Measurements from ENCODE around the gene NIPAL4.
"Not testable (repeated sequence)": the region's sequence is repeated elsewhere in the genome, so short reads cannot be mapped to it uniquely, and the experiment has no call there.

NIPAL4 gene

GRCh38 chr5:157463621-157464518, 3.9 kb downstream of the NIPAL4 start:
- no peak for DNase-seq (ENCODE audit: low read depth)

DNA sequence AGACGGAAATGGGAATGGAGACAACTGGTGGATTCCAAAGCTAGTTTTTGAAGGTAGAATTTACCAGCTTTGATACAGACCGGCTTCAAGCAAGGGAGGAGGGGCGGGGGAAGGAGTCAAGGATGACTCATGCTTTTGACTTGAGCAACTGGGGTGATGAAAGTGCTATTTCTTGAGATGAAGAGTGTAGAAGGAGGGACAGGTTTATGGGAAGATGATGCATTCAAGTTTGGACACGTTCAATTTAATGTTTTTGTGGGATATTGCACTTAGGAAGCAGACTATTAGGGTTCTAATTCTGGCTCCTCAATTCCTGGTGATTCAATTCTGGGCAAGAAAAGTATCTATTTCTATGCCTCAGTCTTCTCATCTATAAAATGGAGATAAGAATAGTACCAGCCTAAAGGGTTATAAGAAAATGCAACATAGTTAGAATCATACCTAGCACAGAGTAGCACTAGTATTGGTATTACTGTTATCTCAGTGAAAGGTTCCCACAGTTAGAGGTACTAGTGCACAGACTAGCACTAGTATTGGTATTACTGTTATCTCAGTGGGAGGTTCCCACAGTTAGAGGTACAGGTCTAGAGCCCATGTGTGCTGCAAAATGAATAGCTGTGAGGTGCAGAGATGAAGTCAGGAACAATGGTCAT, 4.6 kb downstream of the NIPAL4 start:
- DNase-seq (ENCODE audit: low read depth) = peak; percentile 59

- DNase-seq (ENCODE audit: low read depth) = no peak
These were observed 8.4 kb downstream of the NIPAL4 start for GRCh38 chr5:157468293-157468965.

GRCh38 chr5:157469073-157469472, 9.1 kb downstream of the NIPAL4 start:
- no peak for DNase-seq (ENCODE audit: low read depth)

DNA sequence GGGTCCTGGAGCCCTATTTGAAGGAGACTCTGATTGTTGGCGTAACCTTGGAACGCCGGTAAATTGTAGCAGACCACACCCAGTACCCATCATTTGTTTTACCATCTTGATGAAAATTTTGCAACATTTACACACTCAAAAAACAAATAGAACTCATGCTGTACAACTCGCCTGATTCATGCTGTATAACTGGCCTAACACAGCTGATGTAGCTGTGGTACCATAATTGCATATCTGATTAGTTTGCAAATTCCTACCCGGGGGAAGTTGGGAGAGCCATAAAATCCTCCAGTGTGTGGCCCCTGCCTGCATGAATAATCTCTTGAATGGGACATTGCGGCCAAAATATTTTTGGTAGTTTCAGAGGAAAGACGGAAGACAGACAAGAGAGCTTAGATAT, 9.7 kb downstream of the NIPAL4 start:
- no peak for DNase-seq (ENCODE audit: low read depth)

DNA sequence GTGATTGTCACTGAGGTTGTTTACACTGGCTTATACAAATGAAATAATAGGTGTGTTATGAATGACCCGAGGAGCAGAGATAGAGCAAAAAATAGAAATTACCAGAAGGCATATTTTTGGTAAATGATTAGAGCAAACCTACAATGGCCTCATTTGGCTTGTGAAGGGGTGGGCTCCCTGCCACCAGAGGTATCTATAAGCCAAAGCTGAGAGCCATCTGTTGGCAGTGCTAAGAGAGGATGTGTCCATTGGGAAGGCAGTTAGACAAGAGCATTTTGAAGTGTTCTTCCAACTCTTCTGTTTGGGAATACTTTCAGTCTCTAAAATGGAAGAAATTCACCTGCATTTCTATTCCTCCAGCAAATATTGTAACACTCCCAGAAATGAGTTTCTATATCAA, 10.6 kb downstream of the NIPAL4 start:
- no peak for DNase-seq (ENCODE audit: low read depth)

DNA sequence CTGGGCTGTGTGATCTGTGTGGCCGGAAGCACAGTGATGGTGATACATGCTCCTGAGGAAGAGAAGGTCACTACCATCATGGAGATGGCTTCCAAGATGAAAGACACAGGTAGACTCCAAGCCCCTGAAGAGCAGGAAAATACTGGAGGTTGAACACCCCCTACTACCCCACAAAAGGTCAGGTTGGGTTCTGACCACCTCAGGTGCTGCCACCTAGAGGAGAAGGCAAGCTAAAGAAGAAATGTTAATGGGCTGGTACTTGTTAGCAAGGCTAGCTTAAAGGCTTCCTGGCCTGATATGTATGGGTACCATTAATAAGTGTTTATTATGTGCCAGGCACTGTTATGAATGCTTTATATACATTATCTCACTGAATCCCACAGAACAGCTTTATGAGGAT, 11.7 kb downstream of the NIPAL4 start:
- peak; percentile 16 for DNase-seq (ENCODE audit: low read depth)

DNA sequence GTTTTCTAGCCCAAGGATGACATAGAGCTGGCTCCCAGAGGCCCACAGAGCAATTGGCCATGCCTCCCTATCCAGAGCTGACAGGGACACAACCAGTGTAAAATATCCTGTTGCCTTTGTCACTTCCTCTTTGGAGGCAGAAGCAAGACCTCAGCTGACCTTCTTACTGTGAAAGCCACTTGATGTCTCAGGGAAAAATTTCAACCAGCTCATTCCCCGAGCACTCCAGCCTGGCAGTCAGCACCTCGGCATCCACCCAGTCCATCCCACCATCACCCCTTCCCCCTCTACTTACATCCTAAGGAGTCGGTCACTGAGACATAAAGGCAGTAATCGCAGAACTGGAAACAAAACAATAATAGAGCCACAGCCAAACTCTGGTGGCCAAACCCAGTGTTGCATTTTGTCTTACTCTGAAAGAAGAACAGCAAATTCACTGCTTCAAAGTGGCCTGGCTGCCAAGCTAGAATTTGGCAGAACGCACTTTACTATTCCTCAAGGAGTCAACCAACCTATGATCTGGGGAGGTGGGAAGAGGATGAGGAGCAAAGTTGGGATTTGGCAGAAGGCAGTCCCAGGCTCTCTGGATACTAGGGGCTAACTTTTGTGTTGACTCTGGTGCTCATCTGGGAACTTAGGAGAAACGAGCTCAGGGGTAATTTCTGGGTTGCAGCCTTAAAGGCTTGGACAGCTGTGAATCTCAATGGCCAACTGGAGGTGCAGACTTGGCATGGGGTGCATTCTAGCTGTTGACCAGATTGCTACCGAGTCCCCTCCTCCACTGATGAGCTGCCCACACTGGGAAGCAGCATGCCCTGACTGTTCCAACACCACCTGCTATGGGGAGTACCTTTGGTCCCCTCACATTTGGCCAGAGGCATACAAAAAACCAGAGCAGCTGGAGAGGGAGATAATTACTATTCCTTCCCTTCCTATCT, 13.6 kb downstream of the NIPAL4 start:
- DNase-seq (ENCODE audit: low read depth) = no peak

DNA sequence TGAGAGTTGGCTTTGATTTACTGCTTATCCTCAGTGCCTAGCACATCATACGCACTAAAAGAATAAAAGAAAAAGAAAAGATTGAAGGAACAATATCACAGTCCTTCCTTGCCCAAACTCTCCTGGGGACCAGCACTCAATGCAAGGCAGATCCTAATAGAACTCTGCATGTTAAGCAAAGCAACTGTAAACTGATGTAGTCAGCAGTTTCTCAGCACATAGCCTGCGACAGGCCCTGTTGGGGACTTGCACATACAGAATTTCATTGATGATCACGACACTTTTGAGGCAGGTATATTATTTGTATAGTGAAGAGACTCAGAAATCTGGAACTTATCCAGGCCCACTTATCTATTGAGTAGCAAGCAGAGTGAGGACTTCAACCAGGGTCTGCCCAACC, 15.4 kb downstream of the NIPAL4 start:
- no peak for DNase-seq (ENCODE audit: low read depth)

DNA sequence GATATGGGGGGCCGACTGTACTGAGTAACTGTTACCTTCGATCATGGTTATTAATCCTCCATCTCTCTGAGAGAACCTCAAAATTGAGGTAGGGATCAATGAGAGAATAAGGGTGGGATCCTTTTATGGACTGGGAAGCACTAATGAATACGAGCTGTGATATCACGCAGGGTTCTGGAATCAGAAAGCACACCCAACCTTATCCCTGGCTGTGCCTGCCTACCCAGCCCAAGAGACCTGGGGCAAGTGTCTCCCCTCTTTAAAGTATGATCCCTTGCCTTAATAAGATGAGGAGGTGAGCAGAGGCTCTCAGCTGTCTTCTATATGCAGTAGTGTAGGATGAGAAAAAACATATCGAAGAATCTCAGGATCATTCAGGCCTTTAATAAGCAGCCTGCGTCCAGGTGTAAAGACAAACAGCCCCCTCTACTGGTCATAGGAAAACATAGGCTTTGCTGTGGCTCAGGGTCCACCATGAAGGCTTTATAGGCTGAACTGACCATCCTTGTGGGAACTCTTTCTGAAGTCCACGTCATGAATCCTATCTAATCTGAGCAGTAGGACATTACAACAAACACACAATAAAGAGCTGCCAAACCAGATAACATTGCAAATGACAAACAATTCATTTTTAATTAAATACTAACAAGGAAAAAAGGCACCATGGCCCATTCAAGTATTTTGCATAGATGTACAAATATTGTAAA, 16.8 kb downstream of the NIPAL4 start:
- DNase-seq (ENCODE audit: low read depth) = no peak

DNA sequence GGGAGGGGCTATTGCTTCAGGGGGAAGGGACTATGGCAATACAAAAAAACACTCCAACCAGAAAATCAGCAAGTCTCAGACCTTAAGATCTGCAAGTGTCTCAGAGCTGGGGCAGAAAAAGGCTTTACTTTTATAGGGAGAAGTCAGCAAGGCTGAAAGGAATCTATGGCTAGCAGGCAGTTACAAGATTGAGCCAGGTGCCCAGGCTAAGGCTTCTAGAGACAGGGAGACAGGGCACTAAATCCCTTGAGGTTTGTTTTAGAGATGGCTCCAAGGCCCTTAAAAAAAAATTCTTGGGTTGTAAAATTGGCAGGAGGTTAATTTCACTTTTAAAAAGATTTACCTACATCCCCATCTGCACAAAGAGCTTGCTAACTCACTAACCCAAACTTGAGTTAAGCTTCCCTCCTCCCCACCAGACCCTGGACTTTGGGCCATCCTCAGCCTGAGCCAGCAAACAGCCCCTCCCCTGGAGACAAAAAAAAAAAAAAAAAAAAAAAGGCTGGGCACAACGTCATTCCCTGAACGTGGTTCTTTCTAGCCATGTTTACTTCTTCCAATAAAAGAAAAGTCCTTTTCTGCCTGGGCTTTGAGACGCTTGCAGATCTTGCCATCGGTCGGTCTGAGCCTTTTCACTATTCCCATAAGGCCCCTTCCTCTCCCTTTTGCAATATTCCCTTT, 17.9 kb downstream of the NIPAL4 start:
- no peak for DNase-seq (ENCODE audit: low read depth)

DNA sequence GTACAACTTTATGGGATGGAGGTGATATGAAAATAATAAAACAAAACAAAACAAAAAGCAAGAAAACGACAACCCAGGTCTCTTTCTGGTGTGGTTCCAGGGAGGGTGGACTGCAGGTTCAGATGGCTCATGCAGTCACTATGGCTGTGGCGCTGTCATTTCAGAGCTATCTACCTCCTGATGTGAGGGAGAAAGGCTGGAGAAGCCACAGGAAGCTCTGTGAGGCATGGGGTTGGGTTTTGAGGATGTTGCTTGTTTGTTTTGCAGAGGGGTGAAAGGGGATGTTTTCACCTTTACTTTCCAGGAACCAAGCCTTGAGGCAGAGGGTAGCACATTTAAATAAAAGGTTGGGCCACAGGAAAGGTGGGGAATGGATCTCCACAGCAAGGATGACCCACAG, 18.7 kb downstream of the NIPAL4 start:
- DNase-seq (ENCODE audit: low read depth) = no peak

DNA sequence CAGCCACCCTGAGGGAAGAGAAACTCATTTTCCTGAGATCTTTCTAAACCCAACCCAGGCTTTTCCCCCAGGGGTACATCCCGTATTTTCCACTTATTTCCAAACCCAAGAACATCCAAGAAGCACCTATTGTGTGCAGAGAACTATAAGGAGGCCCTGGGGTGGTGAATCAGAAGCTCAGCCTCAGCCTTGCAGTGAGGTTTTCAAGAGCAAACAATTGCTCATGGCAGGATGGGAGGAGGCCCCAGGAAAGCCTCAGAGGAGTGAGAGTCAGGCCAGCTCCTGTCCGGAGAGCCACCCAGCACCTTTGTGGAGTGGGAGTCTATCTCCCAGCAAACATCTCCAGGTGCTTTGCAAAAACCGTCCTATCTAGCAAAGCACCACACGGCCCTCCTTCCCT, 19.2 kb downstream of the NIPAL4 start:
- no peak for DNase-seq (ENCODE audit: low read depth)

DNA sequence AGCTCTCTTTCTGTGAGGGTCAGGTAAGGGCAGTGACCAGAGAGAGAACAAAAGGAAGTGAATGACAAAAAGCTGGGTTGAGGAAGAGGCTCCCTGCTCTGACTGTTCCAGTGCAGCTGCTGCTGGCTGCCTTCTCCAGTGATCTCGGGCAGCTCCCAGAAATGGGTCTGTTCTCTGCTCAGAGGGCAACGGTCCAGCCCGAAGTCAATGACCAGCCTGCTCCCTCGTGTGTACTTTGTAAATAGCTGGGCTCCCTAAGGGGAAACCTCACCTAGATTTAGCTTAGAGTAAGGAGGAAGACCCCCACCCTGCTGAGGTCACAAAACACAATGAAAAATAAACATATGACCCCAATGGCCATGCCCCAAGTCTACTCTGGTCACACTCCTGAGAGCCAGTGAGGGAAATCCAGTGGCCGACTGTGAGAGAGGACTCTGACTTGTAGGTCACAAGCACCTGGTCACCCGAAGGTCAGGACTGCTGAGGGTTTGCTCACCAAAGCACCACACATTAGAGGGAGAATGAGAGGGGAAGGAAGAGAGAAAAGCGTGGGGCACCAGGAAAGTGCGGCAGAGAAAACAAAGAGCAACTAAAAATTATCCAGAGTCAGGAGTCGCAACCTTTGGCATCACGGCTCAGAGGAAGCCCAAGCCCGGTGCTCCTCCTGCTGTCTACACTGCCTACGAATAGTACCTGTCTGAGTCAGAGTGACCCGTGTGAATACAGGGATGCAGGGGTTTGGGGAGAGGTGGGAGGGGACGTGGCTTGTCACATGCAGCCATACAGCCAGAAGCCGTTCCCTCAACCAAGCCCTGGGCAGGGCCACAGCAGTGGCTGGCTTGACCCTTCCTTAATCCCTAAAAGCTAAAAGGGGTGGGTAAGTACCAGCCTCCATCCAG, 19.8 kb downstream of the NIPAL4 start:
- DNase-seq (ENCODE audit: low read depth) = no peak

- no peak for DNase-seq (ENCODE audit: low read depth)
These were observed 21.3 kb downstream of the NIPAL4 start for GRCh38 chr5:157481265-157481664.

DNA sequence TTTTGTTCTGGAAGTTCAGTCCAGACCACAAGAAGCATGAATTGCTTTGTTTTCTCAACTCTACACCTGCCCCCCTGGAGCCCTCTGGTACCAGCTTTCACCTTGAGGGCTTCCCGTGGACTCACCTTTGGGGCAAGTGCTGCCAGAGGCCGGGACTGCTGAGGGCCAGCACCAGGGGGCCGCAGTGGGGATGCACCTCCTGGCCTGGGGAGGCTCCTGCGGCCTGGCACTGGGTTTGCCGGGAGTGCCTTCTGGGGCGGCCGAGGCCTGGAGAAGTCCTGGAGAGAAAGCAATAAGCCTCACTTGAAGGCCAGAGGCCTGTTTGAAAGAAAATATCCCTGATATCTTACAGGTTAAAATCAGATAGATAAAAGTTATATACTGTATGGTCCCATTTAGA, 21.7 kb downstream of the NIPAL4 start:
- DNase-seq (ENCODE audit: low read depth) = no peak

- not testable (repeated sequence) for DNase-seq (ENCODE audit: low read depth)
These were observed 22.7 kb downstream of the NIPAL4 start for GRCh38 chr5:157482702-157483101.

- no peak for DNase-seq (ENCODE audit: low read depth)
These were observed 24.8 kb downstream of the NIPAL4 start for GRCh38 chr5:157484768-157485167.

DNA sequence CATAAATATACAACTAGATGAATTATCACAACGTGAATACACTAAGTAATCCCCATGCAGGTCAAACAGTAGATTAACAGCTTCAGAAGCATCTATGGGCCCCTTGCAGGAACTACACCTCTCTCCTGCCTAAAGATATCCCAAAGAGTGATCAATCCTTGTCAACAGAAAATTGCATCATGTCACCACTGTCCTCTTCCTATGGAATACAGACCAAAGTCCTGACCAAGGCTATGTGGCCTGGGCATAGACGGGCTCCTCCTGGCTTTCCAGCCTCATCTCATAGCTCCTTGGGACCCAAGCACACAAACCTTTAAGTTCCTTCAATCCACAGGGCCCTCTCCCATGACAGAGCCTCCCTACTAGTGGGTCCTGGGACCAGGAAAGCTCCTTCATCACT, 25.3 kb downstream of the NIPAL4 start:
- DNase-seq (ENCODE audit: low read depth) = no peak

DNA sequence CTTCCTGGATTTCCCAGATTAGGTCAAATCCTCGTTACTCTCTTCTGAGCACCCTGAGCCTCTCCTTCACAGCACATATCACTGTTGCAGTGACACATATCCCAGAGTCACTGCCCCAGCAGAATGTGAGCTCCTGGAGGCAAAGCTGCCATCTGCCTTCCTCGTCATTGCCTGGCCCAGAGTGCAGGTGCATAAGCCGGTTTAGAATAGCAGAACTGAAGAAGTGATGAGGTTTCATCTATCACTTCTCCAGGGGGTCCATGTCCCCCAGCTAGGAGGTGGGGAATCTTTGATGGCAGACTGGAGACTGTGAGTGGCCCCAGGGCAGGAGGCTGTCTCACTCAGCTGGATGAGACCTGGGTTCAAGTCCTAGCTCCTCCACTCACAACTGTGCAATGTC, 25.8 kb downstream of the NIPAL4 start:
- DNase-seq (ENCODE audit: low read depth) = no peak
